KMS-11 (cell line): ENCODE results near the gene DISP1.

Experiments
- H2AFZ ChIP-seq: fragments of 200-600 bp; sonication (generic); 2 replicates; pipeline ENCODE4 v1.6.1; 2016; ENCODE audit warnings: antibody characterized with exemption, mixed run types, low read depth
- H3K27ac ChIP-seq: fragments of 200-600 bp; sonication (generic); 2 replicates; pipeline ENCODE4 v1.6.1; 2016; ENCODE audit warnings: mild to moderate bottlenecking, mixed run types
- H3K27me3 ChIP-seq: fragments of 200-600 bp; sonication (generic); 2 replicates; pipeline ENCODE4 v1.6.1; 2017; ENCODE audit warnings: mild to moderate bottlenecking, low read depth, mixed run types, moderate library complexity; ENCODE audit not compliant: insufficient read depth
- H3K36me3 ChIP-seq: fragments of 200-600 bp; sonication (generic); 2 replicates; pipeline ENCODE4 v1.6.1; 2017; ENCODE audit warnings: mild to moderate bottlenecking, mixed run types; ENCODE audit not compliant: insufficient read depth
- H3K4me1 ChIP-seq: fragments of 200-600 bp; sonication (generic); 2 replicates; pipeline ENCODE4 v1.6.1; 2016; ENCODE audit warnings: mild to moderate bottlenecking, low read depth, mixed run types; ENCODE audit not compliant: poor library complexity, severe bottlenecking
- H3K4me2 ChIP-seq: fragments of 200-600 bp; sonication (generic); 2 replicates; pipeline ENCODE4 v1.7.0; 2016; ENCODE audit warnings: mild to moderate bottlenecking, mixed run types
- H3K4me3 ChIP-seq: fragments of 200-600 bp; sonication (generic); IDR thresholded peaks from 2 replicates; pipeline ENCODE4 v1.6.1; 2017; ENCODE audit warnings: low read depth, low read length, mixed read lengths; ENCODE audit not compliant: insufficient read depth
- H3K79me2 ChIP-seq: fragments of 200-600 bp; sonication (generic); 2 replicates; pipeline ENCODE4 v1.6.1; 2016; ENCODE audit warnings: low read depth, mixed run types; ENCODE audit not compliant: insufficient read depth
- H3K9ac ChIP-seq: fragments of 200-600 bp; sonication (generic); 2 replicates; pipeline ENCODE4 v1.6.1; 2016; ENCODE audit warnings: mild to moderate bottlenecking, mixed run types
- H4K20me1 ChIP-seq: fragments of 200-600 bp; sonication (generic); 2 replicates; pipeline ENCODE4 v1.6.1; 2016; ENCODE audit warnings: mild to moderate bottlenecking, mixed run types; ENCODE audit not compliant: insufficient read depth
- CTCF ChIP-seq: fragments of 200-600 bp; sonication (generic); conservative IDR thresholded peaks from 2 replicates; pipeline ENCODE4 v1.6.1; 2017; ENCODE audit warnings: low read depth, mild to moderate bottlenecking, antibody characterized with exemption, low read length, moderate library complexity, mixed read lengths

The DISP1 gene

GRCh38 chr1:222861062-222861461 is 46.2 kb downstream of the DISP1 start:
- TF ChIP-seq CTCF: no peak
- Histone ChIP-seq H3K27me3 (no peaks in the 10 kb centered on the region), H3K4me2 (no peak overlapping the region), H3K27ac (no peak overlapping the region), H3K4me1 (no peaks in the 10 kb centered on the region), H3K9ac (no peak overlapping the region), H2AFZ (no peak overlapping the region), H3K4me3 (no peak overlapping the region), H4K20me1 (no peaks in the 10 kb centered on the region), H3K36me3 (no peaks in the 10 kb centered on the region), H3K79me2 (no peaks in the 10 kb centered on the region)
